G401.6 (cell line): ENCODE results near the gene MRGPRD.

ENCODE experiments used
- FAIRE-seq: peaks from 2 replicates; lab custom pipeline; 2012; peaks lifted over from hg19 to GRCh38; lab: Jason Lieb, UNC

The MRGPRD gene

GRCh38 chr11:68980776-68981065, at the start of gene MRGPRD:
MRGPRD (minus strand) TSS chr11:68980986; CDS start chr11:68980986, 0 bp downstream.
- FAIRE-seq, result no peak

GRCh38 chr11:69030301-69030700, 49.5 kb upstream of the MRGPRD start:
- FAIRE-seq, result no peak

GRCh38 chr11:69027704-69028372, 47.1 kb upstream of the MRGPRD start:
- no peak for FAIRE-seq

- no peak for FAIRE-seq
Observed at GRCh38 chr11:69024509-69024908, 43.7 kb upstream of the MRGPRD start.

GRCh38 chr11:69022260-69022659, 41.5 kb upstream of the MRGPRD start:
- no peak for FAIRE-seq

GRCh38 chr11:69018924-69019323, 38.1 kb upstream of the MRGPRD start:
- FAIRE-seq, result no peak

- no peak for FAIRE-seq
Observed at GRCh38 chr11:69017951-69018350, 37.2 kb upstream of the MRGPRD start.

GRCh38 chr11:69014898-69015549, 34.2 kb upstream of the MRGPRD start:
- no peak for FAIRE-seq

- no peak for FAIRE-seq
Observed at GRCh38 chr11:69014084-69014851, 33.5 kb upstream of the MRGPRD start.

- no peak for FAIRE-seq
Observed at GRCh38 chr11:69013009-69013951, 32.5 kb upstream of the MRGPRD start, which contains the start of gene MRGPRF. MRGPRF (minus strand) TSS chr11:69013246; CDS start chr11:69009901, 3,345 bp downstream.

GRCh38 chr11:69012092-69013008, 31.6 kb upstream of the MRGPRD start:
- no peak for FAIRE-seq

GRCh38 chr11:69011624-69012091, 30.9 kb upstream of the MRGPRD start:
- no peak for FAIRE-seq

- no peak for FAIRE-seq
Observed at GRCh38 chr11:69010964-69011623, 30.3 kb upstream of the MRGPRD start.

GRCh38 chr11:69010361-69010891, 29.6 kb upstream of the MRGPRD start:
- no peak for FAIRE-seq

GRCh38 chr11:69009441-69010211, 28.8 kb upstream of the MRGPRD start:
- FAIRE-seq, result no peak

- no peak for FAIRE-seq
Observed at GRCh38 chr11:69008737-69009440, 28.1 kb upstream of the MRGPRD start.

- no peak for FAIRE-seq
Observed at GRCh38 chr11:69007975-69008381, 27.2 kb upstream of the MRGPRD start.

- no peak for FAIRE-seq
Observed at GRCh38 chr11:69006816-69007215, 26.0 kb upstream of the MRGPRD start.
